GM23248 (cell line): ENCODE measurements around the gene PELI2. TPM values are rescaled to one million over a fixed set of nuclear protein-coding genes. Genes with fewer than 3 reads are reported as not detected.
A peak's percentile ranks its signal among the peaks of the same experiment; 100 is the strongest.

ENCODE experiments used
- DNase-seq: peaks from one replicate; pipeline ENCODE4 v3.0.0-alpha.2; 2015
- H2AFZ ChIP-seq: fragments of 200-600 bp; sonication (generic); 2 replicates; pipeline ENCODE4 v1.6.1; 2016; ENCODE audit warnings: antibody characterized with exemption
- H3F3A ChIP-seq: fragments of 200-600 bp; sonication (generic); 2 replicates; pipeline ENCODE4 v1.6.1; 2016; ENCODE audit warnings: mild to moderate bottlenecking, antibody characterized with exemption, mixed run types; ENCODE audit not compliant: insufficient read depth
- H3K27ac ChIP-seq: fragments of 200-600 bp; sonication (generic); 2 replicates; pipeline ENCODE4 v1.5.1; 2016; ENCODE audit warnings: mild to moderate bottlenecking
- H3K27me3 ChIP-seq: fragments of 200-600 bp; sonication (generic); replicated peaks from 2 replicates; pipeline ENCODE4 v1.6.1; 2016; ENCODE audit warnings: mild to moderate bottlenecking; ENCODE audit not compliant: insufficient read depth
- H3K36me3 ChIP-seq: fragments of 200-600 bp; sonication (generic); 2 replicates; pipeline ENCODE4 v1.6.1; 2016; ENCODE audit warnings: low read depth, mild to moderate bottlenecking
- H3K4me1 ChIP-seq: fragments of 200-600 bp; sonication (generic); 2 replicates; pipeline ENCODE4 v1.6.1; 2016; ENCODE audit warnings: mild to moderate bottlenecking; ENCODE audit not compliant: insufficient read depth
- H3K4me2 ChIP-seq: fragments of 200-600 bp; sonication (generic); one replicate; pipeline ENCODE4 v1.6.1; 2016; ENCODE audit warnings: mild to moderate bottlenecking; ENCODE audit not compliant: unreplicated experiment
- H3K4me3 ChIP-seq: fragments of 200-600 bp; sonication (generic); 2 replicates; pipeline ENCODE4 v1.5.1; 2016; ENCODE audit warnings: mild to moderate bottlenecking
- H3K79me2 ChIP-seq: fragments of 200-600 bp; sonication (generic); 2 replicates; pipeline ENCODE4 v1.6.1; 2016; ENCODE audit warnings: mild to moderate bottlenecking; ENCODE audit not compliant: insufficient read depth
- H3K9ac ChIP-seq: fragments of 200-600 bp; sonication (generic); 2 replicates; pipeline ENCODE4 v1.6.1; 2016; ENCODE audit warnings: mild to moderate bottlenecking
- H3K9me2 ChIP-seq: fragments of 200-600 bp; sonication (generic); 2 replicates; pipeline ENCODE4 v1.6.1; 2016; ENCODE audit warnings: mixed run types, mild to moderate bottlenecking, moderate library complexity; ENCODE audit not compliant: insufficient read depth
- H3K9me3 ChIP-seq: fragments of 200-600 bp; sonication (generic); one replicate; pipeline ENCODE4 v1.6.1; 2017; ENCODE audit warnings: low read depth
- H4K20me1 ChIP-seq: fragments of 200-600 bp; sonication (generic); 2 replicates; pipeline ENCODE4 v1.6.0; 2016; ENCODE audit not compliant: insufficient read depth
- EZH2 ChIP-seq: fragments of 200-600 bp; sonication (generic); IDR thresholded peaks from 2 replicates; pipeline ENCODE4 v1.6.1; 2018; ENCODE audit warnings: antibody characterized with exemption, mild to moderate bottlenecking; ENCODE audit not compliant: insufficient read depth, poor library complexity, severe bottlenecking
- EZH2phosphoT487 ChIP-seq: fragments of 200-600 bp; sonication (generic); IDR thresholded peaks from 2 replicates; pipeline ENCODE4 v1.6.1; 2018; ENCODE audit warnings: antibody characterized with exemption, moderate library complexity, mild to moderate bottlenecking, low read depth; ENCODE audit not compliant: insufficient read depth
- WGBS, 2 experiments: methylation state at CpG; one replicate each; pipeline ENCODE4 v1.1.6; 2015 to 2017; ENCODE audit warnings: low lambda C conversion rate in 2 of 2, low coverage in 1 of 2; ENCODE audit errors: missing lambda C conversion rate in 2 of 2; 5-methylcytosine and 5-hydroxymethylcytosine counted together
- in situ Hi-C: fragments of 300-500 bp; cut with MboI; formaldehyde crosslinking; loops from 2 replicates; pipeline ENCODE4 v1.15.0; 2020
- polyA plus RNA-seq: library from polyadenylated mRNA; unstranded; fragments of >200 nt; fragmentation: Nextera tagmentation; extraction: Ambion mirVana; gene quantifications from 2 replicates; pipeline ENCODE4 v1.2.1, GENCODE V29; 2016
- total RNA-seq: library from RNA; depleted of rRNA; stranded (reverse); fragments of >200 nt; shearing (Covaris generic); gene quantifications from 2 replicates; pipeline ENCODE4 v1.2.3, GENCODE V29; 2014

The PELI2 gene
- total and polyA plus RNA-seq, 2 experiments from 2014 or later, result 1.2 to 1.3 TPM

DNA sequence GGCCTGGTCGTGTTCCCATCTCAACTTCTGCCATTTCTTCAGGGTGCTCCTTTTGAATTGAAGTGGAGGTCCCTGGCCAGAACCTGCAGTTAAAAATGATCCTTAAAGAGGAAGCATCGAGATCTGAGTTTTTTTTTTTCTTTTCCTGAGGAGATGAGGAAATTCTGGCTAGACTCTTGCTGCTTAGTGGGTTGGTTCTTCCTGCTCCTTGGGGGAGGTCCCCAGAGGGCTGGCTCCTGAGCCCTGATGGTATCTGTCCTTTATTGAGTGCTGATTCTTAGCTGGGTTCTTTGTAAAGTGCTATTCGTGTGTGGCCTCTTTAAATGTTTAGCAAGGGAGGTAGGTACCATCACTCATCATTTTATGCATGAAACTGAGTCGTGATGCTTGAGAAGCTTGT lies 11.7 kb downstream of the PELI2 start:
- H3K4me3 ChIP-seq, result no peak overlapping the region
- no peak overlapping the region for H3K4me2 ChIP-seq
- no peak overlapping the region for H2AFZ ChIP-seq
- H3K9me2 ChIP-seq, result no peaks in the 10 kb centered on the region
- H3K4me1 ChIP-seq, result no peaks in the 10 kb centered on the region
- no peaks in the 10 kb centered on the region for H3K36me3 ChIP-seq
- H3K79me2 ChIP-seq, result no peaks in the 10 kb centered on the region
- H4K20me1 ChIP-seq, result no peaks in the 10 kb centered on the region; the same call in 1 of the 2 replicates
- H3K9ac ChIP-seq, result no peak overlapping the region
- 26 to 32% methylated on average over 4 of the region's 4 CpGs for WGBS, 2 experiments
- no peak overlapping the region for H3K27ac ChIP-seq
- H3K27me3 ChIP-seq, result no peaks in the 10 kb centered on the region
- in situ Hi-C loops, result no loop called here
- no peaks in the 10 kb centered on the region for H3F3A ChIP-seq
- peak; percentile 22 for DNase-seq
- no peaks in the 10 kb centered on the region for H3K9me3 ChIP-seq
- TF ChIP-seq EZH2, result no peak
- TF ChIP-seq EZH2phosphoT487, result no peak

GRCh38 chr14:56131004-56131864 lies 13.0 kb downstream of the PELI2 start:
- TF ChIP-seq EZH2phosphoT487 (no peak), EZH2 (no peak)
- Histone ChIP-seq H3K4me3 (no peak overlapping the region), H3F3A (no peaks in the 10 kb centered on the region), H3K4me1 (peaks cover 4% of the 10 kb centered on the region; the same call in 1 of the 2 replicates), H3K36me3 (no peaks in the 10 kb centered on the region), H3K9ac (no peak overlapping the region), H3K9me2 (no peaks in the 10 kb centered on the region), H3K27ac (no peak overlapping the region), H4K20me1 (no peaks in the 10 kb centered on the region; the same call in 1 of the 2 replicates), H3K4me2 (no peak overlapping the region), H2AFZ (no peak overlapping the region), H3K79me2 (no peaks in the 10 kb centered on the region), H3K27me3 (no peaks in the 10 kb centered on the region), H3K9me3 (no peaks in the 10 kb centered on the region)
- in situ Hi-C loops, result no loop called here
- 95 to 97% methylated on average over 5 of the region's 5 CpGs for WGBS, 2 experiments
- DNase-seq, result no peak

- 63 to 64% methylated on average over 14 of the region's 14 CpGs for whole genome bisulfite sequencing, 2 experiments
- H3K27me3 ChIP-seq, result no peaks in the 10 kb centered on the region
- no peak overlapping the region for H2AFZ ChIP-seq
- H3K4me2 ChIP-seq, result no peak overlapping the region
- H3K79me2 ChIP-seq, result no peaks in the 10 kb centered on the region
- in situ Hi-C loops, result no loop called here
- H3K9ac ChIP-seq, result no peak overlapping the region
- no peak for DNase-seq
- H3K4me3 ChIP-seq, result no peak overlapping the region
- no peaks in the 10 kb centered on the region for H3K9me2 ChIP-seq
- no peaks in the 10 kb centered on the region for H3F3A ChIP-seq
- no peaks in the 10 kb centered on the region for H3K9me3 ChIP-seq
- TF ChIP-seq EZH2phosphoT487 (no peak), EZH2 (no peak)
- H3K27ac ChIP-seq, result no peak overlapping the region
- peaks cover 4% of the 10 kb centered on the region; the same call in 1 of the 2 replicates for H3K4me1 ChIP-seq
- no peaks in the 10 kb centered on the region for H3K36me3 ChIP-seq
- H4K20me1 ChIP-seq, result no peaks in the 10 kb centered on the region; the same call in 1 of the 2 replicates
Observed at GRCh38 chr14:56131865-56132833, 13.9 kb downstream of the PELI2 start.

GRCh38 chr14:56133547-56133946 lies 15.3 kb downstream of the PELI2 start:
- H3K9me2 ChIP-seq, result no peaks in the 10 kb centered on the region
- H2AFZ ChIP-seq, result no peak overlapping the region
- H4K20me1 ChIP-seq, result no peaks in the 10 kb centered on the region
- H3K9ac ChIP-seq, result no peak overlapping the region
- no peak for DNase-seq
- H3K9me3 ChIP-seq, result no peaks in the 10 kb centered on the region
- H3K36me3 ChIP-seq, result no peaks in the 10 kb centered on the region
- H3K4me1 ChIP-seq, result peaks cover 4% of the 10 kb centered on the region; the same call in 1 of the 2 replicates
- WGBS, 2 experiments, result 76 to 77% methylated on average over 4 of the region's 4 CpGs
- H3K79me2 ChIP-seq, result no peaks in the 10 kb centered on the region
- no peaks in the 10 kb centered on the region for H3K27me3 ChIP-seq
- H3F3A ChIP-seq, result no peaks in the 10 kb centered on the region
- no peak for TF ChIP-seq EZH2
- TF ChIP-seq EZH2phosphoT487, result no peak
- H3K27ac ChIP-seq, result no peak overlapping the region
- in situ Hi-C loops, result no loop called here
- no peak overlapping the region for H3K4me2 ChIP-seq
- H3K4me3 ChIP-seq, result no peak overlapping the region
